Measurements from ENCODE around the gene NEO1. TPM values are rescaled to one million over a fixed set of nuclear protein-coding genes. Genes with fewer than 3 reads are reported as not detected.

NEO1 gene
- polyA plus RNA-seq, 1 of the 3 experiments (the other 2 are of a cell fraction), result 13.1 TPM

DNA sequence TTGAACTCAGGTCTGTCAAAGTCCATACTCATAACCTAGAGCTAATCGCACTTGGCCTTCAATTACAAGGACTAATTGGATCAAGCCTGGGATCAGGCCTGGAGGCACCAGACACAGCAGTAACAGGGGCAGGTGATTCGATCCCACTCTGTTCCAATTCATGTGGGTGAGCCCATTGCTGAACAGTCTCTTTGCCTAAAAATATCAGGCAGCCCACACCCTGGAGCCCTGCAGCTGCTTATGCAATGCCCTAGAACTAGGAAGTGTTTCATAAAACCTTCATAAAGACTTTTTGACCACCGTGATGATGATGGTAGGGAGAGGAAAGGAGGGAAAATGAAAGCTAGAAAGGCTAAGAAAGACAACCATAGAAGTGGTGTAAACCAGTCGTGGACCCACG, 47.8 kb upstream of the NEO1 start:
- no peak for DNase-seq
- Histone ChIP-seq H3K9me2 (no peaks in the 10 kb centered on the region), H3K4me1 (ENCODE audit: control insufficient read depth in 1 of 2, insufficient read depth in 2 of 2, low read depth in 1 of 2, low read length in 1 of 2) (no peaks in the 10 kb centered on the region), H2AFZ (ENCODE audit: low read depth) (no peak overlapping the region), H3K9me3 (no peaks in the 10 kb centered on the region), H3K27ac (ENCODE audit: low read depth in 2 of 2, low read length in 1 of 2) (no peak overlapping the region), H4K20me1 (ENCODE audit: insufficient read depth) (no peaks in the 10 kb centered on the region), H3K4me2 (no peak overlapping the region), H3K9ac (no peak overlapping the region), H3K79me2 (ENCODE audit: insufficient read depth) (no peaks in the 10 kb centered on the region), H3F3A (replicated peaks; ENCODE audit: insufficient read depth) (no peaks in the 10 kb centered on the region), H3K36me3 (replicated peaks in 1 of 2; ENCODE audit: control insufficient read depth in 1 of 2, insufficient read depth in 2 of 2, low read length in 1 of 2) (no peaks in the 10 kb centered on the region), H3K4me3 (ENCODE audit: low read depth in 2 of 2, low read length in 1 of 2) (no peak overlapping the region), H3K27me3 (ENCODE audit: insufficient read depth) (no peaks in the 10 kb centered on the region)
- POLR2A ChIA-PET, result no interaction called here
- CTCF ChIA-PET, result no interaction called here
- no peak for TF ChIP-seq GABPA (IDR thresholded peaks at IDR 0.05; ENCODE audit: low read depth)
- TF ChIP-seq EZH2phosphoT487 (IDR thresholded peaks at IDR 0.05; ENCODE audit: borderline replicate concordance, low read depth), result no peak
- no peak for TF ChIP-seq POLR2AphosphoS5 (IDR thresholded peaks at IDR 0.05; ENCODE audit: low read depth, low read length)
- TF ChIP-seq NFIC (IDR thresholded peaks at IDR 0.05; ENCODE audit: borderline replicate concordance), result no peak
- TF ChIP-seq CHD2 (IDR thresholded peaks at IDR 0.05; ENCODE audit: low read length, partially characterized antibody), result no peak
- TF ChIP-seq, protein P1, sequence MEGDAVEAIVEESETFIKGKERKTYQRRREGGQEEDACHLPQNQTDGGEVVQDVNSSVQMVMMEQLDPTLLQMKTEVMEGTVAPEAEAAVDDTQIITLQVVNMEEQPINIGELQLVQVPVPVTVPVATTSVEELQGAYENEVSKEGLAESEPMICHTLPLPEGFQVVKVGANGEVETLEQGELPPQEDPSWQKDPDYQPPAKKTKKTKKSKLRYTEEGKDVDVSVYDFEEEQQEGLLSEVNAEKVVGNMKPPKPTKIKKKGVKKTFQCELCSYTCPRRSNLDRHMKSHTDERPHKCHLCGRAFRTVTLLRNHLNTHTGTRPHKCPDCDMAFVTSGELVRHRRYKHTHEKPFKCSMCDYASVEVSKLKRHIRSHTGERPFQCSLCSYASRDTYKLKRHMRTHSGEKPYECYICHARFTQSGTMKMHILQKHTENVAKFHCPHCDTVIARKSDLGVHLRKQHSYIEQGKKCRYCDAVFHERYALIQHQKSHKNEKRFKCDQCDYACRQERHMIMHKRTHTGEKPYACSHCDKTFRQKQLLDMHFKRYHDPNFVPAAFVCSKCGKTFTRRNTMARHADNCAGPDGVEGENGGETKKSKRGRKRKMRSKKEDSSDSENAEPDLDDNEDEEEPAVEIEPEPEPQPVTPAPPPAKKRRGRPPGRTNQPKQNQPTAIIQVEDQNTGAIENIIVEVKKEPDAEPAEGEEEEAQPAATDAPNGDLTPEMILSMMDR (IDR thresholded peaks at IDR 0.05), result no peak
- no peak for TF ChIP-seq RCOR1 (IDR thresholded peaks at IDR 0.05; ENCODE audit: low read length)
- no peak for TF ChIP-seq FOSL2 (IDR thresholded peaks at IDR 0.05; ENCODE audit: borderline replicate concordance, low read depth)
- no peak for TF ChIP-seq ELF1 (IDR thresholded peaks at IDR 0.05)
- no peak for TF ChIP-seq TEAD4 (IDR thresholded peaks at IDR 0.05; ENCODE audit: borderline replicate concordance, insufficient read depth)
- TF ChIP-seq FOXM1 (IDR thresholded peaks at IDR 0.05; ENCODE audit: low read depth), result no peak
- TF ChIP-seq EP300 (IDR thresholded peaks at IDR 0.05; ENCODE audit: borderline replicate concordance in 1 of 2, low read depth in 1 of 2, low read length in 1 of 2), result no peak
- TF ChIP-seq TAF1 (IDR thresholded peaks at IDR 0.05; ENCODE audit: borderline replicate concordance, low read depth, low read length), result no peak
- 36% methylated on average over 5 of the region's 5 CpGs for WGBS (ENCODE audit: low lambda C conversion rate)

DNA sequence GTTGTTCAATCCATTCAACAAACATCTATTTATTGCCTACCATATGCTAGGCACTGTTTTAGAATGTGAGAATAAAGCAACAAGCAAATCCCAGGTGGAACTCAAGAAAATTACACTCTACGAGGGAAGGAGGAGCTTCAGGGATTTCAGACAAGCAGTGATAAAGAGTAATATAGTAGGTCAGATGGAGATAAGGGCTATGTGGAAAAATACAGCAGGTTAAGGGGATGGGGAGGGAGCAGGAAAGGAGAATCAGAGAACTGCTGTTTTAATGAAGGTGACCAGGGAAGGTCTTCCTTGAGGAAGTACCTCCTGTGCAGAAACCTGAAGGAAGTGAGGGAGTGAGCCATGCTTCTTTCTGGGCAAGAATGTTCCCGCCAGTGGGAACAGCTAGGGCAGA, 47.2 kb upstream of the NEO1 start:
- H4K20me1 ChIP-seq (ENCODE audit: insufficient read depth), result no peaks in the 10 kb centered on the region
- ChIA-PET CTCF (no interaction called here), POLR2A (no interaction called here)
- 60% methylated on average over 2 of the region's 2 CpGs for WGBS (ENCODE audit: low lambda C conversion rate)
- H3K27me3 ChIP-seq (ENCODE audit: insufficient read depth), result no peaks in the 10 kb centered on the region
- no peaks in the 10 kb centered on the region for H3K36me3 ChIP-seq (replicated peaks in 1 of 2; ENCODE audit: control insufficient read depth in 1 of 2, insufficient read depth in 2 of 2, low read length in 1 of 2)
- no peak overlapping the region for H3K4me3 ChIP-seq (ENCODE audit: low read depth in 2 of 2, low read length in 1 of 2)
- no peak overlapping the region for H3K4me2 ChIP-seq
- no peaks in the 10 kb centered on the region for H3K79me2 ChIP-seq (ENCODE audit: insufficient read depth)
- no peak overlapping the region for H2AFZ ChIP-seq (ENCODE audit: low read depth)
- H3K27ac ChIP-seq (ENCODE audit: low read depth in 2 of 2, low read length in 1 of 2), result no peak overlapping the region
- H3K9ac ChIP-seq, result no peak overlapping the region
- no peaks in the 10 kb centered on the region for H3F3A ChIP-seq (replicated peaks; ENCODE audit: insufficient read depth)
- no peaks in the 10 kb centered on the region for H3K9me2 ChIP-seq
- H3K9me3 ChIP-seq, result no peaks in the 10 kb centered on the region
- H3K4me1 ChIP-seq (ENCODE audit: control insufficient read depth in 1 of 2, insufficient read depth in 2 of 2, low read depth in 1 of 2, low read length in 1 of 2), result no peaks in the 10 kb centered on the region
- DNase-seq, result no peak
- no peak for TF ChIP-seq TCF12 (IDR thresholded peaks at IDR 0.05)
- TF ChIP-seq FOSL2 (IDR thresholded peaks at IDR 0.05; ENCODE audit: borderline replicate concordance, low read depth), result no peak
- TF ChIP-seq, protein P1 (IDR thresholded peaks at IDR 0.05), result no peak
- no peak for TF ChIP-seq RAD21 (IDR thresholded peaks at IDR 0.05; ENCODE audit: low read length)
- no peak for TF ChIP-seq NFIC (IDR thresholded peaks at IDR 0.05; ENCODE audit: borderline replicate concordance)
- no peak for TF ChIP-seq USF2 (IDR thresholded peaks at IDR 0.05; ENCODE audit: borderline replicate concordance, low read depth, low read length)
- no peak for TF ChIP-seq YY1 (IDR thresholded peaks at IDR 0.05; ENCODE audit: low read depth)
- no peak for TF ChIP-seq IRF3 (IDR thresholded peaks at IDR 0.05; ENCODE audit: low read depth, low read length)
- no peak for TF ChIP-seq ZBTB33 (IDR thresholded peaks at IDR 0.05; ENCODE audit: borderline replicate concordance, low read depth)
- TF ChIP-seq ELF1 (IDR thresholded peaks at IDR 0.05), result no peak
- no peak for TF ChIP-seq MEF2A (IDR thresholded peaks at IDR 0.05; ENCODE audit: borderline replicate concordance, low read depth)
